HG03442 (cell line): ENCODE results near the gene PPFIBP1.
"Not testable (repeated sequence)": the region's sequence is repeated elsewhere in the genome, so short reads cannot be mapped to it uniquely, and the experiment has no call there.

Experiments
- ATAC-seq: cut with Tn5 transposase; IDR thresholded peaks from one replicate; pipeline ENCODE4 v1.9.1; 2021; ENCODE audit warnings: mild to moderate bottlenecking, moderate library complexity; ENCODE audit not compliant: unreplicated experiment

The PPFIBP1 gene

GRCh38 chr12:27651201-27651600, 127.2 kb downstream of the PPFIBP1 start:
- no peak for ATAC-seq

- no peak for ATAC-seq
Measured at GRCh38 chr12:27652174-27652763, 128.3 kb downstream of the PPFIBP1 start.

DNA sequence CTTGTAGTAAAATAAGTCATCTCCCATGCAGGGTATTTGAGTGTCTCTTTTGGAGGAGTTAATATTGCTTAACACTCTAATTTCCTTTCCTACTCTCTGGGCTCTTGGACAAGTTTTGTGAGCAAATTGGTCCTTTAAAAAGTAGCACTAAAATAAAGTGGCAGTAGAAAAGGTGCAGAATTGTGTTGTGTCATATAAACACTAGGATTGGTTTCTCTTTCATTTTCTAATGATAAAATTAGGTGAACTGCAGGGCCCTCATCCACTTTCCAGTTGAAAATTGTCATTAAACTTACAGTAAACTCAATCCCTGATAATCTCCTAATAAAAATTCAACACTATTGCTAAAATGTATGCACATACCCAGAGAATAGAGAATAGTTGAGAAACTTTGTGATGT, 129.7 kb downstream of the PPFIBP1 start:
- no peak for ATAC-seq

- ATAC-seq = not testable (repeated sequence)
Measured at GRCh38 chr12:27655476-27655875, 131.5 kb downstream of the PPFIBP1 start.

DNA sequence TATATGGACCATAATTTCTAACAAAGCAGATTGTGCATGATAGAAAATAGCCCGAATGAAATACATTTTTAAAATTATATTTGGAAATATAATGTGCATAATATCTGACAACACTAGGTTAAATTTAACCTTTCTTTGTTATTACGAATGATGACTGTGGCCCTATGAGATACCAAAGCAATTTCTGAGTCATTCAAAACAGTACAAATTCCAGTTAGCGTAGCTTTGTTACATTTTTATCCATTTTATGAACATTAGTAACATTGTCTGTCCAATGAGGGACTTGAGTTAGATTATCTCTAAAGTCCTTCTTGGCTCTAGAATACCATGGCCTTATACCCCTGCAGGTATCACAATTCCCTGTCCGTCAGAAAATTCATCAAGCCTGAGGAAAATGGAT, 133.3 kb downstream of the PPFIBP1 start:
- no peak for ATAC-seq

DNA sequence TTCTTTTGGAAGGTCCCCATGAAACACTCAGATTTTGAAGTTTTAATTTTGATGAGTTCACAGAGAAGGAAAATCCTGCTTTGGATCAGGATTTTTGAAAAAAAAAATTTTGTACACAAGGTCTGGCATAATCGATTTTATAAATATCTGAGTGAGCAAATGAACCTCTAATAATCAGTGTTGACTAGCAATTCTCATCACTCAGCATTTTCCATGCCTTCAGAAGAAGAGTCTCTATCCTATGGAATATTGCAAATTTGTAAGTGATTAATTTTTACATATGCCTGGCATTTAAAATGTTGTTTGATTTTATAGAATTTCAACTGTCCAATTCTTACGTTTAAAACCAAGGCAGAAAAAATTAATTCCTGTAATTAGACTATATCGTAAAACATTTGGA, 141.7 kb downstream of the PPFIBP1 start:
- no peak for ATAC-seq

DNA sequence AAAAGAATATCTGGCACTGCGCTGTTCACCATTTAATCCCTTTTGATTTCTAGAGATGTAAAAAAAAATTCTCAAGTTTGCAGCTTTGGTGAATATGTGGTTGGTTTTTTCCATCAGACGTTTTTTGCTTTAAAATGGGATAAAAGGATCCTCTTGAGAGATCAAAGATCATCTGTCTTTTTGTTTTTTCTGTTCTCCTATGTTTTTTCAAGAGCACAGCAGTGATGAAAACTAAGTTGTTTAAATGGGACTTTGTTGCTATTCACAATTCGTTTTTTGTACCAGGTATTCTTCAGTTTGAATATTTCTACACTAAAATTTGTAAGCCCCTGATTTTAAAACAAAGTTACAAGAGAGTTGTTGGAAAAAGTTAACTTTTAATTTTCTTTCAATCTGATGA, 142.5 kb downstream of the PPFIBP1 start:
- ATAC-seq = no peak

DNA sequence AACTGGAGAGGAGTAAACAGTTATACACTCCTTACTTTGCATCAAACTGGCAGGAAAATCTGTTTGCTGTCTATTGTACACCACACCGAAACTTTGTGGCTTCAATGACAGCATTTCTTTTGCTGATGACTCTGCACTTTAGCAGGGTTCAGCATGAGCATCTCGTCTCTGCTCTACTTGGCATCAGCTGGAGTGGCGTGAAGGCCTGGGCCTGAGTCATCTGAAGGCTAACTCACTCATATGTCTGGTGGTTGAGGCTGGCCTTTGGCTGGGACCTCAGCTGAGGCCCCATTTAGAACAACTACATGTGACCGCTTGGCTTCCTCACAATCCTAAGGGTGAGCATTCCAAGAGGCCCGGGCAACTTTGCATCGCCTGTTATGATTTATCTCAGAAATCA, 143.5 kb downstream of the PPFIBP1 start:
- ATAC-seq = no peak

- no peak for ATAC-seq
Measured at GRCh38 chr12:27672051-27672450, 148.0 kb downstream of the PPFIBP1 start.

- no peak for ATAC-seq
Measured at GRCh38 chr12:27672643-27673042, 148.6 kb downstream of the PPFIBP1 start.

DNA sequence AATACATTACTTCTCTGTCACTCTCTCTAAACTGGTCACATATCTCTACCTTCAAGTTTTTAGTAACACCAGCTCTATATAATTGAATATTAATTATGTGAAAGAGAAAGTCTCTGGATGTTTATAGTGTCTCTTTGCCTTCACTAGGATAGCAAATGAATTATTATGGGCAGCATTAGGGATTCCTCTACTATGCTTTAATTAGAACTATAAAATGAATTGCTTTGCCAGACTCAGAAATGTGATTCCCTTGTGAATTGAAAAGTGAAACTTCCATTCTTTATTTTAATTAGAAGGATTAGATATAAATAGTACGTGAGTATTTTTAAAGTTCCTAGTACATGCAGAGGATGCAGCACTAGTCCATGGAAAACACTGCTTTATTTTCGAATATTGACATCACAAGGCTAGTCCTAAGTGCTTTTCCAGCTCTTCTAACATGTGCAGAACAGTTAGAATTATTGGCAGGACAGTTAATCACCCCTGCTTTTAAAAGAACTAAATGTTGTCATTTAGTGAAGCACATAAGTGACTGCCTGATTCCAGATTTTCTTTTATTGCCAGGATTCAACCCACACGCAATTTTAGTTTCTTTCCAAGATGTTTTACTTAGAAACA, 149.2 kb downstream of the PPFIBP1 start:
- no peak for ATAC-seq

GRCh38 chr12:27674989-27675388, 151.0 kb downstream of the PPFIBP1 start:
- ATAC-seq = no peak

- no peak for ATAC-seq
Measured at GRCh38 chr12:27680619-27681018, 156.6 kb downstream of the PPFIBP1 start.

- ATAC-seq = no peak
Measured at GRCh38 chr12:27682534-27682933, 158.5 kb downstream of the PPFIBP1 start.

- no peak for ATAC-seq
Measured at GRCh38 chr12:27685274-27685673, 161.3 kb downstream of the PPFIBP1 start.

DNA sequence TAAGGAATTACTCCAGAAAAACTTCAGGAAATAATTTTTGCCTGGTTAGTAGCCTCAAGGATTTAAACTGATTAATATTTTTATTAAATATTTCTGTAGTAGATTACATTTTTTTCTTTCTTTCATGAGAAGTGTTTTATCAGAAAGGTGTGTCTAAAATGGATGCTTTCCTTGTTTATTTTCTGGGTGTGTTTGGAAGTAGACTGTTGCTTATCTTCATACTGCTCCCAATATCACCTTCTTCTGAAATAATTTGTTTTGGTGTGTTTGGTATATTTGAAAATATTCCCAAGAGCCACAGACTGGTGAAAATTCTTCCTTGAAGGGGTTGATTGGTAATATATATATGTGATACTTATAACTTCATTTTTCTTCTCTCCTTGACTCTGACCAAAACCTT, 162.1 kb downstream of the PPFIBP1 start:
- no peak for ATAC-seq

DNA sequence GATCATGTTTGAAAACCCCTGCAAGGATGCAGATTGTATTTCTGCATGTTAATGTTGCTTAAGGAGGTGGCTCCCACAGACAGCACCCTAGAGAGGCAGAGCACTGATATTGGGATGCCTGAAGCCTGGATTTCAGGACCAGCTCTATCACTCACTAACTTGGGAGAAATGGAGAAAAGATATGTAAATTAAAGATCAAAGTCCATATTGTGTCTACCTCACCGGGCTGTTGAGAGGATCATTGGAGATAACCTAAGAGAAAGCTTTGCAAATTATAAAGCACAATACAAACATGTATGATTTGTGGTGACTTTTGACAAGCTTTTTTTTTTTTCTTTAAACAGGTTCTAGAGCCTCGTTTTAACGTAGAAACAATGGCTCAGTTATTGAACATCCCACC, 164.7 kb downstream of the PPFIBP1 start:
- no peak for ATAC-seq

DNA sequence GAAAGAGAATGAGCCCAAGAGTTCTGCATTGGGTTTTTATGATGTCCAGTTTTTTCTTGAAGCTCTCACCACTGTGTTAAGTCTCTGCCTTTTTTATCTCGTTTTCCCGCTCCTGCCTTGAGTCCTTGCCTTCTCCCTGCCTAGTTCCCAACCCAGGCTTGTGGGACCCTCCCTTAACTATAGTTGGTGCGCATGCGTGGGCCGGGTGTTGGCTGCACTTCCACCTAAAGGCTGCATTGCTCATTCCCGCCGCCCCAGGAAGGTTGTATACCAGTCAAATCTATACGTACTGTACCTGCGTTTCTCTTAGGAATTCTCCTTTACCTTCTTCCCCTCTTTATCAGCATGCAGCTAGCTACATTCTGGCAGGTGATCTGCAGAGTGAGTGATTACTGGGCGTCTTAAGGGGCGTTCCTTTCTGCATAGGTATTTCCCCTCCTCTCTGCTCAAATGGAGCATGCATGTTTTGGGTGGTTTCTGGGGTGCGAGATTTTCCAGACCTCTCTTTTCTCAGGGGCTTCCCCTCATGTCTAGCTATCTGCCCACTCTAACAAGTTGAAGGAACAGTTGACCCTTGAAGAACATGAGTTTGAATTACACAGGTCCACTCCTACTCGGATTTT, 165.7 kb downstream of the PPFIBP1 start:
- ATAC-seq = no peak

DNA sequence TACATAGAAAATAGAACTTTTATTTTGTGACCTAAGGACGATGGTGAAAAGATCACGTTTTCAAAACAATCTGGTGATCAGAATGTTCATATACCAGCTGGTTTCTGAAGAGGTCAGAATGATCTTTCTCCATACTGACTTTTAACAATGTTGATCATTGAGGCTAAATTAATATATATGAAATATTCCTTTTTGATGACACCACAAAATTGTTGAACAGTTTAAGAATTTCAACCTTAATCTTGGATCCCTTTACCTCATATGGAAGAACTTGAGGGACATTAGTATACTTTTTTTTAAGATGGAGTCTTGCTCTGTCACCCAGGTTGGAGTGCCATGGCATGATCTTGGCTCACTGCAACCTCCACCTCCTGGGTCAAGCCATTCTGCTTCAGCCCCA, 169.4 kb downstream of the PPFIBP1 start:
- no peak for ATAC-seq

DNA sequence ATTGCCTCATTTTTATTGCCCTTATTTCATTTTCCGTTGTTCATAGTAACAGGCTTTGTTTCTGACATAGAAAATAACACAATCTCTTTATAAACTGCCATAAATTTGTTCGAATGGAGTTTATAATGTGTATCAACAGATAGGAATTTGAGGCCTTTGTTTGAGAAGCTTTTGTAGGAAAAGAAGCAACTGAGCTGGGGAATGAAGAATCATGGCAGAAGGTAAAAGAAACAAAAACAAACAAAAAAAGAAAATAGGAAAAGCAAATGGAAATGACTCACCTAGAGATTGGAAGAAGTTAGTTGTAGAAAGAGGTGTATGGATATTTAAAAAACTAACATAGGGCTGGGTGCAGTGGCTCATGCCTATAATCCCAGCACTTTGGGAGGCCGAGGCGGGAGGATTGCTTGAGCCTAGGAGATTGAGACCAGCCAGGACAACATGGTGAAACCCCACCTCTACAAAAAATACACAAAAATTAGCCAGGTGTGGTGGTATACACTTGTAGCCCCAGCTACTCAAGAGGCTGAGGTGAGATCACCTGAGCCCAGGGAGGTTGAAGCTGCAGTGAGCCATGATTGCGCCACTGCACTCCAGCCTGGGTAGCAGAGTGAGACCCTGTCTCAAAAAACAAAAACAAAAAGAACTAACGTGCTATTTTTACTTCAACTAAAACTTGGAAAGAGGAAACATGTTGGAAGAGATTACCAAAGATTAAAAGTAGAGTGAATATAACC, 171.7 kb downstream of the PPFIBP1 start:
- no peak for ATAC-seq

- ATAC-seq = no peak
Measured at GRCh38 chr12:27696293-27696652, 172.3 kb downstream of the PPFIBP1 start, which contains the start of gene REP15. TSS of gene REP15 (plus strand) at chr12:27696447. CDS start at chr12:27696563, 116 bp downstream.
